Hematopoietic multipotent progenitor cell treated with erythropoietin and hydrocortisone succinate and interleukin-3 and kit ligand, for 17 days (in vitro differentiated cells): ENCODE measurements around the gene TEX28.
"Not testable (repeated sequence)": the region's sequence is repeated elsewhere in the genome, so short reads cannot be mapped to it uniquely, and the experiment has no call there.

Source experiments
- DNase-seq: peaks from one replicate; pipeline ENCODE4 v3.0.0-alpha.2; 2015; ENCODE audit warnings: low spot score

TEX28 gene

GRCh38 chrX:154294791-154295574, at the start of gene TEX28:
TSS of gene TEX28 (minus strand) at chrX:154295124. CDS start at chrX:154292117, 3,007 bp downstream.
- DNase-seq, result no peak

GRCh38 chrX:154343620-154344019, 48.7 kb upstream of the TEX28 start:
- not testable (repeated sequence) for DNase-seq

- not testable (repeated sequence) for DNase-seq
Observed at GRCh38 chrX:154343063-154343462, 48.1 kb upstream of the TEX28 start.

- DNase-seq, result not testable (repeated sequence)
Observed at GRCh38 chrX:154341399-154342298, 46.7 kb upstream of the TEX28 start.

GRCh38 chrX:154334496-154334895, 39.6 kb upstream of the TEX28 start:
- no peak for DNase-seq

- no peak for DNase-seq
Observed at GRCh38 chrX:154333837-154334271, 38.9 kb upstream of the TEX28 start.

- DNase-seq, result no peak
Observed at GRCh38 chrX:154333116-154333515, 38.2 kb upstream of the TEX28 start.

GRCh38 chrX:154332561-154332960, 37.6 kb upstream of the TEX28 start:
- DNase-seq, result no peak

- DNase-seq, result no peak
Observed at GRCh38 chrX:154329294-154329693, 34.4 kb upstream of the TEX28 start.

- DNase-seq, result no peak
Observed at GRCh38 chrX:154328646-154329045, 33.7 kb upstream of the TEX28 start.

GRCh38 chrX:154327038-154327820, 32.3 kb upstream of the TEX28 start:
- DNase-seq, result no peak

- no peak for DNase-seq
Observed at GRCh38 chrX:154325541-154325940, 30.6 kb upstream of the TEX28 start.

GRCh38 chrX:154323537-154323936, 28.6 kb upstream of the TEX28 start:
- no peak for DNase-seq

- no peak for DNase-seq
Observed at GRCh38 chrX:154322890-154323289, 28.0 kb upstream of the TEX28 start.

- DNase-seq, result no peak
Observed at GRCh38 chrX:154321594-154321993, 26.7 kb upstream of the TEX28 start.

GRCh38 chrX:154321152-154321551, 26.2 kb upstream of the TEX28 start:
- DNase-seq, result no peak

- no peak for DNase-seq
Observed at GRCh38 chrX:154320406-154320805, 25.5 kb upstream of the TEX28 start.

- DNase-seq, result no peak
Observed at GRCh38 chrX:154317391-154317995, 22.6 kb upstream of the TEX28 start.

GRCh38 chrX:154315416-154315815, 20.5 kb upstream of the TEX28 start:
- DNase-seq, result no peak

GRCh38 chrX:154313147-154313546, 18.2 kb upstream of the TEX28 start:
- no peak for DNase-seq

- DNase-seq, result no peak
Observed at GRCh38 chrX:154312116-154312515, 17.2 kb upstream of the TEX28 start.
